Germinal center (tissue), 1 donor: ENCODE results near the gene PRPSAP2.
A peak's percentile ranks its signal among the peaks of the same experiment; 100 is the strongest.
"Not testable (repeated sequence)": the region's sequence is repeated elsewhere in the genome, so short reads cannot be mapped to it uniquely, and the experiment has no call there.

Experiments
- DNase-seq: peaks from one replicate; pipeline ENCODE4 v3.0.0; 2012; ENCODE audit warnings: mixed read lengths, low spot score

The PRPSAP2 gene

GRCh38 chr17:18944646-18945045 is 86.7 kb downstream of the PRPSAP2 start:
- DNase-seq: peak; percentile 56

GRCh38 chr17:18946536-18946935 is 88.6 kb downstream of the PRPSAP2 start:
- no peak for DNase-seq

GRCh38 chr17:18947866-18948265 is 89.9 kb downstream of the PRPSAP2 start:
- DNase-seq: no peak

GRCh38 chr17:18948476-18949006 is 90.6 kb downstream of the PRPSAP2 start:
- DNase-seq: no peak

GRCh38 chr17:18949566-18949965 is 91.6 kb downstream of the PRPSAP2 start:
- no peak for DNase-seq

- no peak for DNase-seq
These were observed 92.4 kb downstream of the PRPSAP2 start for GRCh38 chr17:18950346-18950745.

- DNase-seq: no peak
These were observed 93.3 kb downstream of the PRPSAP2 start for GRCh38 chr17:18950944-18951905.

- DNase-seq: no peak
These were observed 94.3 kb downstream of the PRPSAP2 start, which contains the start of gene SLC5A10 for GRCh38 chr17:18951941-18952842. SLC5A10 (plus strand) TSS chr17:18952165; CDS start chr17:18952206, 41 bp downstream.

GRCh38 chr17:18953231-18953728 is 95.3 kb downstream of the PRPSAP2 start:
- DNase-seq: no peak

GRCh38 chr17:18954321-18954720 is 96.4 kb downstream of the PRPSAP2 start:
- no peak for DNase-seq

GRCh38 chr17:18955009-18955408 is 97.1 kb downstream of the PRPSAP2 start:
- DNase-seq: no peak

GRCh38 chr17:18956021-18956420 is 98.1 kb downstream of the PRPSAP2 start:
- DNase-seq: not testable (repeated sequence)

GRCh38 chr17:18956581-18956980 is 98.7 kb downstream of the PRPSAP2 start:
- no peak for DNase-seq

- DNase-seq: no peak
These were observed 99.9 kb downstream of the PRPSAP2 start for GRCh38 chr17:18957831-18958230.

- DNase-seq: no peak
These were observed 100.7 kb downstream of the PRPSAP2 start for GRCh38 chr17:18958611-18959010.

GRCh38 chr17:18959071-18959844 is 101.3 kb downstream of the PRPSAP2 start:
- no peak for DNase-seq

- DNase-seq: no peak
These were observed 101.9 kb downstream of the PRPSAP2 start for GRCh38 chr17:18959845-18960240.

- no peak for DNase-seq
These were observed 102.3 kb downstream of the PRPSAP2 start for GRCh38 chr17:18960241-18960665.

GRCh38 chr17:18960803-18961511 is 103.0 kb downstream of the PRPSAP2 start:
- peak; percentile 81 for DNase-seq

GRCh38 chr17:18961634-18962493 is 103.9 kb downstream of the PRPSAP2 start:
- DNase-seq: no peak
